ENCODE data around the gene ADRA1B.

ADRA1B gene

DNA sequence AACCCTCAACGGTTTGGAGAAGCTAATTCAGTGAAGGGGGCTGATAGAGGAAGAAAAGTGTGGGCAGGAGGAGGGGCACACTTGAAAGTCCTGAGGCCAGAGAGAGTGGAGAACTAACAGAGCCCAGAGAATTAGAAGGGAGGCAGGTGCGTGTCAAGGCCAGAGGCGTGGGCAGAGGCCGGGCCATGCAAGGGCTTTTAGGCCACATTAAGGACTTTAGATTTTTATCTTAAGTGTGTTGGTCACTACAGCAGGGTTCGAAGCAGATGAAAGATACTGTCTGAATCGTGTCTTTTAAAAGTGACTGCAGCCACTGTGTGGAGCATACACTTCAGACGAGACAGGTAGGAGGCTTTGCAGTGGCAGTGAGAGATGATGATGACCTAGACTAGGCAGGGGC lies 6.7 kb downstream of the ADRA1B start:
- no peak for DNase-seq (ENCODE audit: low read depth in 2 of 3, low spot score in 2 of 3)

- no peak for DNase-seq (ENCODE audit: low read depth in 2 of 3, low spot score in 2 of 3)
Observed at GRCh38 chr5:159928122-159928909, 12.0 kb downstream of the ADRA1B start.

GRCh38 chr5:159929176-159929575 lies 12.9 kb downstream of the ADRA1B start:
- no peak for DNase-seq (ENCODE audit: low read depth in 2 of 3, low spot score in 2 of 3)

DNA sequence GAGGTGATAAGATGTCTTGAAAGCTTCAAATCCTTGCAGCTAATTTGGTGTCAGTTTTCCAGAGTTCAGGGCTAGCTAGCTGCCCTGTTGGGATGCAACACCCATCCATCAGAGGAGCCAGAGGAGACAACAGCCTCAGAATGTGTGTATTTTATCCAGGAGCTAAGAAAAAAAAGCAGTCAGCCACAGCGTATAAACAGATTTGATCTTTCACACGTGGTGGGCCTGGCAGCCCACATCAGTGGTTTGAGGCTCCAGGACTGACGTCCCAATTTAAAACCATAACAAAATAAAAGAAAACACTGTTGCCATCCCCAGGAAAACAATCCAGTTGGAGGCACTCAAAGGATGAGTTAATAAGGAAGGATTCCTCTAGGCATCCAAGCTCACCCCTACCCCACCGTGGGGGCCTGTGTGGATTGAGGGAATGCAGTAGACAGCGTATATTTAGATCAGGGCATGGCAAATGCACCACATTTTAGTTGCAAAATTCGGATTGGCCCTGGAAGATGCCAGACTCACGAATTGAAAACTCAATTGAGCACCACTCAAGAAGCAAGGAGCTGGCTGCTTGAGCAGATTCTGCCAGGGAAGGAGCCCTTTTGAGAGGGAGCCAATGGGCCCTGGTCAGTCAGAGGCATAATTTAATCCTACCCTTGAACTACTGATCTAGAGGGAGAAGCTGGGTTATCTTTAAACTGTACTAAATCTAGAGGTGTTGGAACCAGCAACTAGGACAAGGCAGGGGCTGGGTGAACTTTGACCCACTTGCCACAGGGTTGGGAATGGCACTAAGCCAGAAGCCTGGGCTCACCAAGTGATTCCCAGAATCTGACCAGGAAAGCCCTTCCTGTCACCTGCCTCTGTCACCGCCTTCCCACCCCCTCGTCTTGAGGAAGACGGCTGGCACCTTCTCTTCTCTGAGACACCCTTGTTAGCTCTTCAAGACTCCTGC lies 17.5 kb downstream of the ADRA1B start:
- DNase-seq (ENCODE audit: low read depth in 2 of 3, low spot score in 2 of 3), result no peak

DNA sequence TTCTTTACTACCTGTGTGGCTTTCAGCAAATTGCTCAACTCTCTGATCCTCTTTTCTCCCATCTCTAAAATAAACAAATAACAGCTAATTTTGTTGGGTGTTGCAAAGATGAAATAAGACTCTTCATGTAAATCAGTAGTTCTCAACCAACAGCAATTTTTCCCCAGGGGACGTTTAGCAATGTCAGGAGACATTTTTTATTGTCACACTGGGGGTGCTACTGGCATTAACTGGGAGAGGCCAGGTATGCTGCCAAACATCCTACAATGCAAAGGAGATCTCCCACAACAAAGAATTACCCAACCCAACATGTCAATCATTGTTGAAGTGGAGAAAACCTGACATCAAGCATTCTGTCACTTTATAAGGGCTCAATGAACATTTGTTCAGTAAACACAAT lies 19.7 kb downstream of the ADRA1B start:
- no peak for DNase-seq (ENCODE audit: low read depth in 2 of 3, low spot score in 2 of 3)

DNA sequence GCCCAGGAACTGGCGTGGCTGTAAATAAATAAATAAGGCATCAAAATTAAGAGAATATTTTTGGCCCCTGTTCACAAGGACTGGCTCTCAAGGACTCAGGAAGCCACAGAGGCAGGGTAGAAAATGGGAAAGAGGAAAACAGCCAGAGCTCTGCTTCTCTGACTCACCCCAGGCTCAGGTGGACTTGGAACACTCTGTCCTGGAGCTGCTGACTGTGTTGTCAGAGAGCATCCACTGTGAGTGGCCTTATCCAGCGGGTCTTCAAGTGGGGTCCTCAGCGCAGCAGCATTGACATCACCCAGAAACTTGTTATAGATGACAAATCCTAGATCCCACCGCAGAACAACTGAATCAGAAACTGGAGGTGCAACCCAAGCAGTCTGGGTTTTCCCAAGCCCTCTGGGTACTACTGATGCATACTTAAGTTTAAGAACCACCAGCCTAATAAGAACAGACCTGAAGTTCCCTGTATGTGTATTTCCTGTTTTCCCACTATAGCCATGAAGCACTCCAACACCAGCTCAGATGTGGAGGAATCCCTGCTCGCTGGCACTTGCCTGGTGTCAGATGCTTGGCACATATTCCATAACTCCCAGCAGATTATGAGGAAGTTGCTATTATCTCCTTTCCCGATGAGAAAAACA lies 20.5 kb downstream of the ADRA1B start:
- DNase-seq (ENCODE audit: low read depth in 2 of 3, low spot score in 2 of 3), result no peak

DNA sequence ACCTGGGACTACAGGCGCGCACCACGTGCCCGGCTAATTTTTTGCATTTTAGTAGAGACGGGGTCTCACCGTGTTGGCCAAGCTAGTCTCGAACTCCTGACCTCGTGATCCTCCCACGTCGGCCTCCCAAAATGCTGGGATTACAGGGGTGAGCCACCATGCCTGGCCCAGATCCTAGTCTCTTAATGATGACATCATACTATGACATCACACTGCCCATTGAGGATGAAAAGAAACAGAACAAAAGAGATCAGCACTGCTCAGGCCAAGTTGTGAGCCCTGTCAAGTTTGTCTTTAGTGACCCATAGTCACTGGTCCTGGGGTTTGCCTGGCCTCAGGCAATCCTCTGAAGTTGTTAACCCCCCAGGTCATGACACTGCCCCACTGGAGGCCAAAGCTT lies 21.3 kb downstream of the ADRA1B start:
- no peak for DNase-seq (ENCODE audit: low read depth in 2 of 3, low spot score in 2 of 3)

GRCh38 chr5:159943326-159943725 lies 27.0 kb downstream of the ADRA1B start:
- DNase-seq (ENCODE audit: low read depth in 2 of 3, low spot score in 2 of 3), result no peak

GRCh38 chr5:159944056-159944600 lies 27.8 kb downstream of the ADRA1B start:
- no peak for DNase-seq (ENCODE audit: low read depth in 2 of 3, low spot score in 2 of 3)

DNA sequence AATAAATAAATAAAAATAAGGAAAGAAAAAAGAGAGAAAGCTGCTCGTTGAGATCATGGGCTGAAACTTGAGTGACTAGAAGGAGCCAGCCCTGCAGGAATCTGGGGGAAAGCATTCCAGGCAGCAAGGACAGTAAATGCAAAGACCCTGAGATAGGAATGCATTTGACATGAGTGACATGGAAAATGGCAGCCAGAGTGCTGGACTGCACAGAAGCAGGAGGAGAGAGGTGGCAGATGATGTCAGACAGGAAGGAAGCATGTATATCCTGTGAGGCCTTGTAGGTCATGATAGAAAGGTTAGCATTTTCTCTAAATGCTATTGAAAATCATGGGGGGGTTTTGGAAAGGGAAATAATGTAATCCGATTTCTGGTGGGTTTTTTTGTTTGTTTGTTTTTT lies 29.1 kb downstream of the ADRA1B start:
- DNase-seq (ENCODE audit: low read depth in 2 of 3, low spot score in 2 of 3), result no peak

DNA sequence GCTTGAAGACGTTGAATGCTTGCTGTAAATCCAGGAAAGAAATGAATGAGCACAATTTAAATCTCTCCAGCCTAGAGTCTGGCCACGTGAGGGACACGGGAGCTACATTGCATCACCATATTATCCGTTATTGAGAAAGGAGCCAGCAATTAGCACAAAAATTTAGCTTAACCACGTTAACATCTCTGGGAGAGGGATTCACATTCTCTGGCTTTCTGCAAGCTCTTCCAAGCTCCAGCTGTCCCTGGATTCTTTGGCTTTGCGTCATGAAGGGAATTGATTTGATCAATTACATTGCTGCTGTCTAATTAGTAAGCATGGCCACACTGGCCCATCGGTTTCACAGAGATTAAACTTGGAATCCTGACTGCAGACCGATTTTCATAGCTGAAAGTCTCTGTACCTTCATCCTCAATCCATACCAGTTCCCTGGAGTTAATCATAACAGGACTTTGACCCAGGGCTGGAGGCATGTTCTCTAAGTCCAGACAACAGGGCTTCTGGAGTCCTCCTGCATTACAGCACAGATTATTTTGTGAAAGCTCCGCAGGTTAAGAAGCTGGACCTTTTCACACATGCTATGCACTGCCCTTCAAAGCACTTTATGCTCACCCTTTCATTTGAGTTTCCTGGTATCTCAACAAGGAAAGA lies 31.6 kb downstream of the ADRA1B start:
- DNase-seq (ENCODE audit: low read depth in 2 of 3, low spot score in 2 of 3), result no peak

- no peak for DNase-seq (ENCODE audit: low read depth in 2 of 3, low spot score in 2 of 3)
Observed at GRCh38 chr5:159951387-159951786, 35.1 kb downstream of the ADRA1B start.

DNA sequence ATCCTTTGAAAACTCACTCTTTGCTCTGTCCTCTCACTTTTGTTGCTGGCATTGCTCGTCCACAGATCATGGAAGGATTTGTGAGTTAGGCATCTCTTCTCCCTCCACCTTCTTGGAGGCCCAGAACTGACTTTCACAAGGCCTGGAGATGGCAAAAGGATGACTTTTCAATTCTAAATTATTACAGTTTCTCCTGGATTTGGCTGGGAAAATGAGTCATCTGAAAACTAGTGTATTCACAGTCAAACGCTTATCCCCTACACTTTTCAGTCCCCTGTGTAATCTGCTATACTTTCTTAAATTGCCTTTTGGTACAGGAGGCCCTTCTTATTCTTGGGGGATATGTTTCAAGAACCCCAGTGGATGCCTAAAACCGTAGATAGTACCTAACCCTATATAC lies 35.6 kb downstream of the ADRA1B start:
- no peak for DNase-seq (ENCODE audit: low read depth in 2 of 3, low spot score in 2 of 3)

DNA sequence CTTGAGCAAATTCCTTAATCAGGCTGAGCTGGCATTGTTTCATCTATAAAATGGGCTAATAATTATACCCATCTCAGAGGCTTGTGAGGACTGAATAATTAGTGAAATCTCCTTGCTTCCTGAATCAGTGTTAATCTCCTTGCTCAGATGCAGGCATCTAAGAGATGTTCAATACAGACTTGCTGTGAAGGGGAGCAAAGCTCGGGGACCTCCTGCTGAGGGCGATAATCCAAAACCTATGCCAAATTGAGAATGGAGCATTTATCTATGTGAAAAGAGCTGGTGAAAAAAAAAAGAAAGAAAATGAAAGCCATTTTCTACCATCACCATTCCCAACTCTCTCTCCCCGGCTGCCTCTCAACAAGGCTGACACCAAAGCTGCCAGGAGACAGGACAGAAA lies 37.3 kb downstream of the ADRA1B start:
- DNase-seq (ENCODE audit: low read depth in 2 of 3, low spot score in 2 of 3), result no peak

DNA sequence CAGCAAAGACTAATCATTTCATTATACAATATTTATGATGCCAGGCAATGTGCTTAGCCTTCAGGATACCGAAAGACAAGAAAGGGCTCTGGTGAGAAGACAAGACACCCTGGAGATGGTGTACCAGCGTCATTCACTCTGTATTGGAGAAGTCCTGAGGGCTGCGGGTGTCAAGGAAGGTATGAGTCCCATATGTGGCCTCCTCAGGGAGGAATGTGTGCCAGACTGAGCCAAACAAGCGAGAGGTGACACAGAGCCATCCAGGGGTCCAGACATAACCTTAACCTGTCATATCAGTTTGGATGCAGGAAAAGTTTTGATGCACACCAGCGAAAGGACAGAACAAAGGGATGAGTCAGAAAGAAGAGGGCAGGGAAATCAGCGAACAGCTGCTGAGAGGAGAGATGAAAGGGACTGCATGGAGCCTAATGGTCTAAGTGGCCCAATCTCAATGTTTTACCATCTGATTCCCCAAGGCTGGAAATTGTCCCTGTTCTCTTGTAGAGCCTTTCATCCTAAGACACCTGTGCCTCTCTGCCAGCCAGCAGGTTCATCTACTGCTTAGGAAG lies 38.9 kb downstream of the ADRA1B start:
- DNase-seq (ENCODE audit: low read depth in 2 of 3, low spot score in 2 of 3), result no peak

DNA sequence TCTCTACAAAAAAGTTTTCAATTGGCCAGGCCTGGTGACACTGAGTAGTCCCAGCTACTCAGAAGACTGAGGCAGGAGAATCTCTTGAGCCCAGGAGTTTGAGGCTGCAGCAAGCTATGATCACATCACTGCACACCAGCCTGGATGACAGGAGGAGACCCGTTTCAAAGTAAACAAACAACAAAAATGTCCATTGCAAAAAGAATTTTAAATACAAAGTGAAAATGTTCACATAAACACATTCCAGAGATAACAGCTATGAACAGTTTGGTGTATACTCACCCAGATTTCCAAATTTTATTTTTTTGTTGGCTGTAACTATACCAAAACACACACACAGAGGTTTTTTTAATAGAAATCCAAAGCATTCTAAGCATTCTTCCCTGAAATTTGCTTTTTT lies 39.8 kb downstream of the ADRA1B start:
- DNase-seq (ENCODE audit: low read depth in 2 of 3, low spot score in 2 of 3), result no peak

- no peak for DNase-seq (ENCODE audit: low read depth in 2 of 3, low spot score in 2 of 3)
Observed at GRCh38 chr5:159961176-159962160, 45.2 kb downstream of the ADRA1B start.

GRCh38 chr5:159962214-159962613 lies 45.9 kb downstream of the ADRA1B start:
- DNase-seq (ENCODE audit: low read depth in 2 of 3, low spot score in 2 of 3), result no peak

GRCh38 chr5:159963935-159964334 lies 47.7 kb downstream of the ADRA1B start:
- no peak for DNase-seq (ENCODE audit: low read depth in 2 of 3, low spot score in 2 of 3)

All from activated CD8-positive, alpha-beta memory T cell treated with anti-CD3 and anti-CD28 coated beads for 48 hours (primary cell).